ENCODE data around the gene NCCRP1. TPM values are rescaled to one million over a fixed set of nuclear protein-coding genes. Genes with fewer than 3 reads are reported as not detected.

The NCCRP1 gene
- total RNA-seq, 1 donor from 2014 or later = 0.86 TPM

- DNase-seq (no peak), ATAC-seq (no peak)
- Histone ChIP-seq H3K27ac (no peak overlapping the region), H3K36me3 (no peaks in the 10 kb centered on the region), H3K9me3 (no peaks in the 10 kb centered on the region), H3K4me1 (no peaks in the 10 kb centered on the region), H3K27me3 (ENCODE audit: low read depth) (peaks cover 9% of the 10 kb centered on the region), H3K4me3 (no peak overlapping the region)
- TF ChIP-seq CTCF (IDR thresholded peaks at IDR 0.05) = no peak
- intact Hi-C loops (cut with DNase I) = no loop called here
Observed at GRCh38 chr19:39224910-39225309, 28.1 kb downstream of the NCCRP1 start.

GRCh38 chr19:39230096-39230764 lies 33.5 kb downstream of the NCCRP1 start:
- no peak overlapping the region for H3K4me3 ChIP-seq
- ATAC-seq (no peak), DNase-seq (no peak)
- H3K27ac ChIP-seq = no peak overlapping the region
- H3K4me1 ChIP-seq = no peaks in the 10 kb centered on the region
- peaks cover 6% of the 10 kb centered on the region for H3K27me3 ChIP-seq (ENCODE audit: low read depth)
- no peaks in the 10 kb centered on the region for H3K9me3 ChIP-seq
- TF ChIP-seq CTCF (IDR thresholded peaks at IDR 0.05) = no peak
- intact Hi-C loops (cut with DNase I) = no loop called here
- no peaks in the 10 kb centered on the region for H3K36me3 ChIP-seq

- Histone ChIP-seq H3K4me3 (no peak overlapping the region), H3K9me3 (no peaks in the 10 kb centered on the region), H3K27me3 (ENCODE audit: low read depth) (peaks cover 6% of the 10 kb centered on the region), H3K27ac (no peak overlapping the region), H3K4me1 (no peaks in the 10 kb centered on the region), H3K36me3 (no peaks in the 10 kb centered on the region)
- ATAC-seq = no peak
- no peak for DNase-seq
- intact Hi-C loops (cut with DNase I) = no loop called here
- no peak for TF ChIP-seq CTCF (IDR thresholded peaks at IDR 0.05)
Observed at GRCh38 chr19:39232708-39233107, 35.9 kb downstream of the NCCRP1 start.

- Histone ChIP-seq H3K4me3 (no peak overlapping the region), H3K4me1 (no peaks in the 10 kb centered on the region), H3K9me3 (no peaks in the 10 kb centered on the region), H3K27me3 (ENCODE audit: low read depth) (peaks cover 10% of the 10 kb centered on the region), H3K27ac (no peak overlapping the region), H3K36me3 (no peaks in the 10 kb centered on the region)
- ATAC-seq (peak in 1 of 2 donors; percentile 17), DNase-seq (no peak)
- intact Hi-C loops (cut with DNase I) = no loop called here
- TF ChIP-seq CTCF (IDR thresholded peaks at IDR 0.05) = no peak
Observed at GRCh38 chr19:39236527-39236926, 39.8 kb downstream of the NCCRP1 start.

GRCh38 chr19:39237200-39238184 lies 40.7 kb downstream of the NCCRP1 start:
- intact Hi-C loops (cut with DNase I) = no loop called here
- H3K4me3 ChIP-seq = peak overlapping the region; percentile 14
- TF ChIP-seq CTCF (IDR thresholded peaks at IDR 0.05) = no peak
- ATAC-seq (peak; percentile 96 to 97), DNase-seq (peak; percentile 91)
- no peaks in the 10 kb centered on the region for H3K36me3 ChIP-seq
- H3K27ac ChIP-seq = no peak overlapping the region
- no peaks in the 10 kb centered on the region for H3K4me1 ChIP-seq
- no peaks in the 10 kb centered on the region for H3K9me3 ChIP-seq
- H3K27me3 ChIP-seq (ENCODE audit: low read depth) = peaks cover 10% of the 10 kb centered on the region

Data from lower lobe of right lung (tissue), 2 donors.